Gastrocnemius medialis (tissue), 4 donors: ENCODE measurements around the gene NDUFA5.

ENCODE experiments used
- POLR2A ChIP-seq, 2 donors: fragments of 450-650 bp; IDR thresholded peaks; one replicate each; pipeline ENCODE4 v1.6.1; 2017; ENCODE audit warnings: antibody characterized with exemption in 2 of 2, mild to moderate bottlenecking in 2 of 2, moderate library complexity in 2 of 2
- TF ChIP-seq, protein P1 (sequence below), 5 experiments: fragments of 450-650 bp in 3 of 5; fragments of 200-600 bp in 2 of 5; sonication (generic) in 2 of 5; IDR thresholded peaks in 4 of 5; conservative IDR thresholded peaks in 1 of 5; 1 replicate in 4 of 5; 2 replicates in 1 of 5; pipeline ENCODE4 v1.5.1; 2016 to 2019; ENCODE audit warnings: antibody characterized with exemption in 5 of 5, mild to moderate bottlenecking in 3 of 5, moderate library complexity in 3 of 5

DNA sequence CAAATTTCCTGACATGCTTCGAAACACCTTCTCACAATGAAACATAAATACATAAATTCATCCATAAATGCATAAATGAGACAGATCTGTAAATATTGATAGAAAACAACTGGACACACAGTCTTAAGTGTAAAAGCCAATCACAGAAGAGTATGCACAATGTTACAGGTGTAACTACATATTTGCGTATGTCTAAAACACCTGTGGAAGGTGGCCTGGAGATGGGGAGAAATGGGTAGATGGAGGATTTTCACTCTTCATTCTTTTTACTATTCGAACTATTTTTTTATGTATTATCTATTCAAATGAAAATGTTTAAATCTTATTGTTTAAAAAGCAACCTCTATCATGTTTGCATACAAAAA lies 24.1 kb downstream of the NDUFA5 start:
- TF ChIP-seq, protein P1, sequence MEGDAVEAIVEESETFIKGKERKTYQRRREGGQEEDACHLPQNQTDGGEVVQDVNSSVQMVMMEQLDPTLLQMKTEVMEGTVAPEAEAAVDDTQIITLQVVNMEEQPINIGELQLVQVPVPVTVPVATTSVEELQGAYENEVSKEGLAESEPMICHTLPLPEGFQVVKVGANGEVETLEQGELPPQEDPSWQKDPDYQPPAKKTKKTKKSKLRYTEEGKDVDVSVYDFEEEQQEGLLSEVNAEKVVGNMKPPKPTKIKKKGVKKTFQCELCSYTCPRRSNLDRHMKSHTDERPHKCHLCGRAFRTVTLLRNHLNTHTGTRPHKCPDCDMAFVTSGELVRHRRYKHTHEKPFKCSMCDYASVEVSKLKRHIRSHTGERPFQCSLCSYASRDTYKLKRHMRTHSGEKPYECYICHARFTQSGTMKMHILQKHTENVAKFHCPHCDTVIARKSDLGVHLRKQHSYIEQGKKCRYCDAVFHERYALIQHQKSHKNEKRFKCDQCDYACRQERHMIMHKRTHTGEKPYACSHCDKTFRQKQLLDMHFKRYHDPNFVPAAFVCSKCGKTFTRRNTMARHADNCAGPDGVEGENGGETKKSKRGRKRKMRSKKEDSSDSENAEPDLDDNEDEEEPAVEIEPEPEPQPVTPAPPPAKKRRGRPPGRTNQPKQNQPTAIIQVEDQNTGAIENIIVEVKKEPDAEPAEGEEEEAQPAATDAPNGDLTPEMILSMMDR (IDR thresholded peaks at IDR 0.05 in 4 of 5, conservative IDR thresholded peaks at IDR 0.05 in 1 of 5) = no peak
- no peak for TF ChIP-seq POLR2A (IDR thresholded peaks at IDR 0.05)
